LNCAP (cell line): ENCODE data around the gene MCF2L2.

ENCODE experiments used
- TF ChIP-seq, protein P1 (sequence below): fragments of 450-650 bp; IDR thresholded peaks from 2 replicates; pipeline ENCODE4 v1.5.1; 2017; ENCODE audit warnings: mild to moderate bottlenecking

MCF2L2 gene

DNA sequence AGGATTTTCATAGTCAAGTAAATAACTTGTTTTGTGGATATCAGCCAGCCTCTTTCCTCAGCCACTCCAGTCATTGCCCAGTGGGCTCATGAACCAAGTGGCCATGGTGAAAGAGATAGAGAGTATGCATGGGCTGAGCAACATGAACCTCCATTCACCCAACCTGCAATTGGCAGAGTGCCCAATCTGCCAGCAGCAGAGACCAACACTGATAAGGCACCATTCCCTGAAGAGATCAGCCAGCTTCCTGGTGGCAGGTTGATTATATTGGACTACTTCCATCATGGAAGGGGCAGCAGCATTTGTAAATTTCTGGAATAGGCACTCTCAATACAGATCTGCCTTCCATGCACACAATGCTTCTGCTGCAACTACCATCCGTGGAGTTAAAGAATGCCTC is 10.3 kb upstream of the MCF2L2 start:
- TF ChIP-seq, protein P1, sequence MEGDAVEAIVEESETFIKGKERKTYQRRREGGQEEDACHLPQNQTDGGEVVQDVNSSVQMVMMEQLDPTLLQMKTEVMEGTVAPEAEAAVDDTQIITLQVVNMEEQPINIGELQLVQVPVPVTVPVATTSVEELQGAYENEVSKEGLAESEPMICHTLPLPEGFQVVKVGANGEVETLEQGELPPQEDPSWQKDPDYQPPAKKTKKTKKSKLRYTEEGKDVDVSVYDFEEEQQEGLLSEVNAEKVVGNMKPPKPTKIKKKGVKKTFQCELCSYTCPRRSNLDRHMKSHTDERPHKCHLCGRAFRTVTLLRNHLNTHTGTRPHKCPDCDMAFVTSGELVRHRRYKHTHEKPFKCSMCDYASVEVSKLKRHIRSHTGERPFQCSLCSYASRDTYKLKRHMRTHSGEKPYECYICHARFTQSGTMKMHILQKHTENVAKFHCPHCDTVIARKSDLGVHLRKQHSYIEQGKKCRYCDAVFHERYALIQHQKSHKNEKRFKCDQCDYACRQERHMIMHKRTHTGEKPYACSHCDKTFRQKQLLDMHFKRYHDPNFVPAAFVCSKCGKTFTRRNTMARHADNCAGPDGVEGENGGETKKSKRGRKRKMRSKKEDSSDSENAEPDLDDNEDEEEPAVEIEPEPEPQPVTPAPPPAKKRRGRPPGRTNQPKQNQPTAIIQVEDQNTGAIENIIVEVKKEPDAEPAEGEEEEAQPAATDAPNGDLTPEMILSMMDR: no peak

DNA sequence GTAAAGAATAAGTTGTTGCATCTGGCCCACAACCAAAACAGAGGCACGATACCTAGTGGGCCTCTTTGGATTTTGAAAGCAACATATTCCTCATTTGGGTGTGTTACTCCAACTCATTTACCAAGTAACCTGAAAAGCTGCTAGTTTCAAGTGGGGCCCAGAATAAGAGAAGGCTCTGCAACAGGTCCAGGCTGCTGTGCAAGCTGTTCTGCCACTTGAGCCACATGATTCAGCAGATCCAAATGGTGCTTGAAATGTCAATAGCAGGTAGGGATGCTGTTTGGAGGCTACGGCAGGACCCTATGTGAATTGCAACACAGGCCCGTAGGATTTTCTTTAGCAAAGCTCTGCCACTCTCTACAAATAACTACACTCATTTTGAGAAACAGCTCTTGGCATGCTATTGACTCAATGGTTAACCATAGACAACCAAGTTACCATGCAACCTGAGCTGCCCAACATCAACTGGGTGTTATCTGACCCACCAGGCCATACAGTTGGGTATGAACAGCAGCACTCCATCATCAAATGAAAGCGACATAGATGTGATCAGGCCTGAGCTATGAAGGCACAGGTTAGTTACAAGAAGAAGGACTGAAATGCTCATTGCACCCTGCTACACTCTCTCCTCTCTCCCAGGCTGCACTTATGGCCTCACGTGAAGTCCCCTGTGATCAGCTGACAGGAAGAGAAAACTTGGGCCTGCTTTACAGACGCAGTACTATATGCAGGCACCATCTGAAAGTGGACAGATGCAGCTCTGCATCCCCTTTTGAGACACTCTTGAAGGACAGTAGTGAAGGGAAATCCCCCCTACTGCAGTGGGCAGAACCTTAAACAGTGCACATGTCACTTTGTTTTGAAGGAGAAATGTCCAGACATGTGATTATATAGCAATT is 9.5 kb upstream of the MCF2L2 start:
- TF ChIP-seq, protein P1: no peak

DNA sequence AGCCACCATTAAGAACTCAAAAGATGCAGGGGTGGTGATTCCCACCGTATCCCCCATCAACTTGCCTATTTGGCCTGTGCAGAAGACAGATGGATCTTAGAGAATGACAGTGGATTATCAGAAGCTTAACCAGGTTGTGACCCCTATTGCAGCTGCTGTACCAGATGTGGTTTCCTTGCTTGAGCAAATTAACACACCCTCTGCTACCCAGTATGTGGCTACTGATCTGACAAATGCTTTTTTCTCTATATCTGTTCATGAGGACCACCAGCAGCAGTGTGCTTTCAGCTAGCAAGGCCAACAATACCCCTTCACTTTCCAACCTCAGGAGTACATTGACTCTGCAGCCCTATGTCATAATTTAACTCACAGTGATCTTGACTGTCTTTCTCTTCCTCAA is 8.6 kb upstream of the MCF2L2 start:
- TF ChIP-seq, protein P1: no peak

DNA sequence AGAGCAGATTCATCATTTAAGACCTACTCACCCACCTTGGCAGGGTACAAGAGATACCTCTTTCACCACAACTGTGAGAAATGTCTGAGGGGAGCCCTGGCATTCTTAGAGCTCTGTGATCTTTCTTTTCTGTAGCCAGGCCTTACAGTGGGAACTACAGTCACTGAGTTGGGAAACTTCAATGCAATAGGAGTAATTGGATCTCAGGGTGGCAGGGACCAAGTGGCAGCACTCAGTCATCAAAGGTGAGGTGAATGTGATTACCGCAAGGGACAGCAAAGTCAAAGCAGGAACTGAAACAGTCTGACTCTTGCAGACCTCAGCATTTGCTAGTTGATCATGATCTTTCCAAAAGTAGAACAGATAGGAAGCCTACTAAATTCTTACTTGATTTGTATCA is 7.2 kb upstream of the MCF2L2 start:
- TF ChIP-seq, protein P1: no peak

DNA sequence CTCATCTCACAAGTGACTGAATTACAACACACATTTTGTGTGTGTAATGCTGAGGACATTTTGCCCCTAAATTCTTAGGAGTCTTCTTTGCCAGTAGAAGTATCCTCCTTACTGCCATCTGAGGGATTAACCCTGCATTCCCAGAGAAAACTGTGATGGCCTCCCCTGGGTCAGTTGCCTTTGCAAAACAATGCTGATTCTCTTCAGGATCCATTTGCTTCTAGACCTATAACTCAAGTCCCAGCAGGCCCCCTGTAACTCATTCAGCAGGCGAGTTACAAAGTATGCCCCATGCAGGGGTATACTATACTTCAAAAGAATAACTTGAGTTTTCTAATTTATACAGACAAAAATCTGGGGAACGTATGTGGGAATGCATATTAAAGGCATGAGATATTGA is 6.6 kb upstream of the MCF2L2 start:
- TF ChIP-seq, protein P1: no peak

DNA sequence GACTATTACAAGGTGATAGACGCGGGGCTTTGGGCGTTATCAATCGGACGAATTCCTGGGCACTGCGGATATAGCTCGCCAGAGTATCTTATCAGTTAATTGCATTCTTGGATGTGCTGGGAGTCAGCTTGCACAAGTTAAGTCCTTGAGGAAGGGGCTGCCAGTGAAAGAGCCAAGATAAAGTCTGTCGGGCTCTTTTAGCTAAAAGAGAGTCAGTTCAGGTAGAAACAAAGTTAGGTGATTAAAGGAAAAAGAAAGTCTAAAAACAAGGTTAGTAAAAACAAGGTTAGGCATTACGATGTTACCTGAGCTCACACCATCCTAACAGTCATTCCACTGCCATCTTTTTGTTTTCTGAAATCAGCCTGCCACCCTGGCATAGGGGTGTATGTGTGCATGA is 6.1 kb upstream of the MCF2L2 start:
- TF ChIP-seq, protein P1: no peak

DNA sequence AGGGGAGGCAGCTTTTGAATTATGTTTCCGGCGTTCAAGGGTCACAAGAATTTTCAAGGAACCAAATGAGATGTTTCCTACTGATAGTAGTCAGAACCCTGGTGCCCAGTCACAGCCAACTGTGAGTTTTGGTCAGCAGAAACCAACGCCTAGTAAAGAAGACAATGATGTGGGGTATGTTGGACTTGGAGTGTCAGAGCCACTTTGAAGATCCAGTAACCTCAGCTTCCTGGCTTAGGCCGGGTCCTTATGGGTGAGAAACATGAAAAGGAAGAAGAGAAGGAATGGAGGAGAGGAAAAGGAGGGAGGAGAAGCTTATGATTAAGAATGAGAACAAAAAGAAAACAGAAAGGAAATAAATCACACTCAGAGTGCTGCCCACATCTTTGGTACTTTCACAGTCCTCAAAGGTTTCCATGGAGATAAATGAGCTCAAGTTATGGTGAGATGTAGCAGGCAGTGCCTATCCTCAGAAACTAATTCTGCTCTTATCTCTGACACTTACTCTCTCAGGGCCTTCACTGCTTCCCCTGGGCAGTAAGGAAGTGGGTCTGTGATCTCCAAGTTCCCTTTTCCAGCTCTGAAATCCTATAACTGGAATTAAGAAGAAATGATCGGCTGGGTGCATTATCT is 2.0 kb upstream of the MCF2L2 start:
- TF ChIP-seq, protein P1: no peak
